Endometrium (tissue), 2 donors: Measurements from ENCODE around the gene CSNK1D.
"Not testable (repeated sequence)": the region's sequence is repeated elsewhere in the genome, so short reads cannot be mapped to it uniquely, and the experiment has no call there.

Experiments
- FAIRE-seq: peaks from 2 replicates; lab custom pipeline; 2012; peaks lifted over from hg19 to GRCh38; lab: Jason Lieb, UNC
- donor health status: control.
- donor health status: control.

Gene CSNK1D

DNA sequence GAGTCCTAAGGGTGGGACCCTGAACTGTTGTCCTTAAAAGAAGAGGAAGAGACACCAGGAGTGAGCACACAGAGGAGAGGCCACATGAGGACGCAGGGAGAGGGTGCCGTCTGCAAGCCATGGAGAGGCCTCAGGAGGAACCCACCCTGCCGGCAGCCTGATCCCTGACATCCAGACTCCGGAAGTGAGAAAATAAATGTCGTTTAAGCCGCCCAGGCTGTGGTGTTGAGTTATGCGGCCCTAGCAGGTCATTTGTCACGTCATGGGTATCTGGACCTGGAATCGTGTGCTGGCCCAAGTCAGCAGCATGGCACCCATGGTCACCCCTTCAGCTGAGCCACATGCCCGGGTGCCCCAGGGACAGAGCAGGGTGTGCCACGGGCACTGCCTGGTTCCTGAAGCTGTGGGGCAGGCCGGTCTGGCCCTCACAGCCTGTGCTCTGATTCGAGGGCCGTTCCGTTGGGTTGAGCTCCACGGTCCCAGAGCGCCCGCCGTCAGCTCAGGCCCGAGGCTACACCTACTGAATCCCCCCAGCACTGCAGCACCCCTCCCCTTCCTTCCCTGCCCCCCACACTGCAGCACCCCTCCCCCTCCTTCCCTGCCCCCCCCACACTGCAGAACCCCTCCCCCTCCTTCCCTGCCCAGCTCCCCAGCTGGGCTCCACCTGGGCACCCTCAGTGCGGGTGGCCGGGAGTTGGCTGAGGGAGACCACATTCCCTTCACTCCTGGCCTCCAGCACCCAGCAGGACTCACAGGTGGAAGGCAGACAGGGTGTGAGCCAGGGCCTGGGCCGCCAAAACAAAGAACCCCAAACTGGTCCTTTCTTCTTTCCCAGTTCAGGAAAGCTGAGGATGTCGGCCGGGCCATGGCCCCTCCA, 58.2 kb downstream of the CSNK1D start:
- FAIRE-seq, result no peak

DNA sequence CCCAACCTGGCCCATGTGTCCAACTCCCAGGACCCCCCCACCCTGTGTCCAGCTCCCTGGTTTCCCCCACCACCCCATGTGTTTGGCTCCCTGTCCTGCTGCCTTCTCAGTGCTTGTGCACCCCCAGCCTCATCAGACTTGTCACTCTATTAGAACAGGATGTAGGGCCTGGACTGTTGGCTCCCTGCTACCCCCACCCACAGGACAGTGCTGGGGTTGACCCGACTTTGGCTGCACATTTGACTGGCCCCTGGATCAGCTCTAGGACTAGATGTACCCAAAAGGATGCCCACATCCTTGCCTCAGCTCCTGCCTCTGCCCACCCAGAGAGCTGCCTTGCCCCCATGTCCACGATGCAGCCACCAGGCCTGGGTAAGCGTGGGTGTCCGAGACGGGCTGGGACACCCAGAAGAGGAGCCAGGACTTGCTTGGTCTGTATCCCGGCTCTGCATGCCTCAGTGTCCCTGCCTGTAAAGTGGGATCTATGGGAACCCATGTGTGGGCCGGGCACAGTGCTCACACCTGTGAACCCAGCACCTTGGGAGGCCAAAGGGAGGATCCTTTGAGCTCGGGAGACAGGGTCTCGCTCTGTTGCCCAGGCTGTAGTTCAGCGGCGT, 59.4 kb downstream of the CSNK1D start:
- FAIRE-seq, result no peak

DNA sequence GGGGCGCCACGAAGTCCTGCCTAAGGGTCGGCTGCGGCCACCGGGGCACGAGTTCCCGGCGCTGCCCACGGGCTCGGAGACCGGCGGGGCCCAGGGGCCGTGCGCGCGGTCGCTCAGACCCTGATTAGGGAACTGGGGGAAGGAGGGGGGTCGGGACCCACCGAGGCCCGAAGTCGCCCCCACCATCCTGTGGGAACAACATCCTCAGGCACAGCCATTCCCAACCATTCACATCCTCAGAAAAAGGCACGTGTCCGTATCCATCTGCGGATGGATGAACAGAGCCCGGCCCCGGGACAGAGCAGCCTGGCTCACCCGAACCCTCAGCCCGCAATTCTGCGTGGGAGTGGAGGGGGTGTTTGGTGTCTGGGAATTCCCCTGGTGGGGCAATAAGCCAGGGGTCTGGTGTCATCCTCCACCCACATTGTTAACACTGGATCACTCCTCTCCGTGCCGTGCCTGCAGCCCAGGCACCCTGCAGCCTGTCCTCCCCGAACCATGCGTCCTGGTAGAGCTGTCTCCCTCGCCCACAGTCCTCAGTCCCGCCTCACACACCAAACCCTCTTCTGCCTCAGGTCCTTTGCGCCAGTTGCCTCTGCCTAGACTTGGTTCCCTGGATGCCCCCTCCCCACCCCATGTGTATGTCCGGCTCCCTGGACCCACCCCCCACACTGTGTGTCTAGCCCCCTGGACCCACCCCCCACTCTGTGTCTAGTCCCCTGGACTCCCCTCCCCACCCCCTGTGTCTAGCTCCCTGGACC, 60.1 kb downstream of the CSNK1D start:
- no peak for FAIRE-seq

DNA sequence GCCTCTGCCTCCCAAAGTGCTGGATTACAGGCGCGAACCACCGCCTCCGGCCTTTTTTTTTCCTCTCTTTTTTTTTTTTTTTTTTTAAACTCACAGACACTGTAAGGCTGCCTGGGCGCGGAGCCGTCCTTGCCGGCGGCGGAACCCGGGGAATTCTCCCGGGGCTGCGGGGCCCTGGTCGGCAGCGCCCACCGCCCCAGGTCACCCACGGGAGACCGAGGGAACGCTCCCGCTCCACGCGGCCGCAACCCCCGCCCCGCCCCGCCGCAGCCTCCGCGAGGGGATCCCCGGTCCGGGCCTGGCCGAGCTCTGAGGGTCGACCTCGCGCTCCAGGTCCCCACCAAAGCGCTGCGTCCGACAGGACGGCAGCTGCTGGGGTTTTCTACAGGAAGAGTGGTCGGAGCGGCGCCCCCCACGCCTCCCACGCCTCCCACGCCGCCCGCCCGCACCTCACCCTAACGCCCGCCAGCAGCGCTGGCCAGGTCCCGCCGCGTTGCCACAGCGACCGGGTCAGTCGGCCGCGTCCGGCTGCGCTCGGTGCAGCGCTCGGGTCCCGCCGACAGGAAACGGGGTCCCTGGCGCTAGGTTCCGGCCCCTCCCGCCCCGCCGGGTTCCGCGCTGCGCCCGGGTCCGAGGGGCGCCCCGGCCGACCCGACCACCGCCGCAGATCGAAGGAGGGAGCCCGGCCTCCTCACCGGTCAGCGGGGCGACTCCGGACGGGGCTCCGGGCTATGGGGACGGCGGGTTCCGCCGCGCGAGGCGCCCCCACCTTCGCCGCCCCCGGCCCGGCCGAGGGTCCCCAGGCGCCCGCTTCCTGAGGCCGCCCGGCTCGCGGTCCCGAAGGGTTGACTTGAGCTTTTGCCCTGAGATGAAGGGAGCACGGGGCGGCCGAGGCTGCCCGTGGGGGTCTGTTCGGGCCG, 60.9 kb downstream of the CSNK1D start, which contains the start of gene CCDC57:
Gene CCDC57 (minus strand): TSS at position 512 of the 920 bp plus-strand sequence. CDS start 10,898 bp downstream, outside the sequence.
- FAIRE-seq, result no peak

DNA sequence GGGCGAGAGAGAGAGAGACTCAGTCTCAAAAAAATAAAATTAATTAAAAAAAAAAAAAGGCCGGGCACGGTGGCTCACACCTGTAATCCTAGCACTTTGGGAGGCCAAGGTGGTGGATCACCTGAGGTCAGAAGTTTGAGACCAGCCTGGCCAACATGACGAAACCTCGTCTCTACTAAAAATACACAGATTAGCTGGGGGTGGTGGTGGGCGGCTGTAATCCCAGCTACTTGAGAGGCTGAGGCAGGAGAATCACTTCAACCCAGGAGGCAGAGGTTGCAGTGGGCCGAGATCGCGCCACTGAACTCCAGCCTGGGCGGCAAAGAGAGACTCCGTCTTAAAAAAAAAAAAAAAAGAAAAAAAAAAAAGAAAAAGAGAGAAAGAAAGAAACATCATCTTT, 62.8 kb downstream of the CSNK1D start:
- FAIRE-seq, result not testable (repeated sequence)

DNA sequence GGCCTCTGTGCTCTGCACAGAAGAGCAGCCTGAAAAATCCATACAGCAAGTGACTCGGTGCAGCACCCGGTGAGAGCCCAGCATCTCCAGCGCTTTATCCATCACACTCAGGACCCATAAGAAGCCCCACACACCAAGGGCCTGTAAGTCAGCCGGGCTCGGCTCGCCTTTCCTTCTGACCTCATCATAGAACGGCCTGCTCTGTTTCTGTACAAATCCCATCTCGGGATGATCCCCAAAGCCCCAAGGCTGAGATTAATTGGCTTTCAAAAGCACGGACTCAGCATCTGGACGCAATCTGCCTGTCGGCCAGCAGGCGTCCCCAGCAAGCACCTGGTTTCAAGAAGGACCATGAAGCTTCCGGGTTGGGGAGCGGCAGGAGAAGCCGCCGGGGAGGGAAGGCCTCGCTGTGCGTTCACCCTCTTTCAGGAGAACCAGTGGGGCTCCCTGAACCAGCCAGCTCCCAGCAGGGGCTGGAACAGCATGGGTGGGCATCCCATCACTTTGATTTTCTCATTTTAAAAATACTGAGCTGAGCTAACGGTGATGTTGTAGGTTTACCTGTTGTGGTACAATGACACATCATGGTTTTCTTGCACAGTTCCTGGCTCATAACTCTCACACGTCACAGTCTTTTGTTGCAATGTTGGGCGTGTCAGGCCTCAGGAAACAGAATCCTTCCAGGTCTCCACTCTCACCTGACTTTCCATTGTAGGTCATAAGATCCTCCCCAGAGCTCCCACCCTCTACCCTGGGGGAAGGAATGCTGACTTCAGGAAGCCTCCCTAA, 67.6 kb downstream of the CSNK1D start:
- no peak for FAIRE-seq

DNA sequence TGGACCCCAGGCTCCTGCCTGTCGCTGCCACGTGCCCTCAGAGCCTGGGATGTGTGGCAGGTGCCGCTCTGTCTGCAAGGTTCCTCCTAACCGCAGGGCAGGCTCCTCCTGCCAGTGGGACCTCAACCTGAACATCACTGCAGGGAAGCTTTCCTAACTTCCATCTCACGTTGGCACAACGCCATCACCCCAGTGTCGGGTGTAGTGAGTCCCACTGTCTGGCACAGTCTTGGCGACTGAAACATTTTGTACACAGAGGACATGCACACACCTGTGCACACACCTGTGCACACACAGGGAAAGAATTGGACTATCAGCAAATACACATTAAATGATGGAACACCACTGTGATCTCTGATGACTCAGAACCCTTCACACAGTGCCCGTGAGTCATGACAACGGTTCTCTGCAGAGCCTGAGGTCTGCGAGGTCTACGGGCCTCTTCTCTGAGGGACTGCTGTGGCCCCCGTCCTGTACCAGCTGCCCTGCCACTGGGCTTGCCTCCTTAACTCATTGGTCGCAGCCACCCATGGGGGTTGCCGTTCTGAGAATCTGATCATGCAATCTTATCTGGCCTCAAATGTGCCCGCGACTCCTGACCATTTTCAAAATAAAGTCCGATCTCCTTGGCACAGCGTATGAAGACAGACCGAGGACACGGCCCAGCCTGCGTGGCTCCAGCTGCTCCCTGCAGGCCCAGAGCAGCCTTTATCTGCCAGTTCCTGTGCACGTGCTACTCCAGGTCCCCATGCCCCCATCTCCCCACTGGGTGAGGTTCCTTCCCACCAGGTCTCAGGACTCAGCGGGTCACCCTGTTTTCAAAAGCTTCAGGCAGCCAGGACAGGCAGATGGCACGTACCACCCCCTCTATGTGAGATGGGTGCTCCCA, 68.4 kb downstream of the CSNK1D start:
- FAIRE-seq, result no peak

DNA sequence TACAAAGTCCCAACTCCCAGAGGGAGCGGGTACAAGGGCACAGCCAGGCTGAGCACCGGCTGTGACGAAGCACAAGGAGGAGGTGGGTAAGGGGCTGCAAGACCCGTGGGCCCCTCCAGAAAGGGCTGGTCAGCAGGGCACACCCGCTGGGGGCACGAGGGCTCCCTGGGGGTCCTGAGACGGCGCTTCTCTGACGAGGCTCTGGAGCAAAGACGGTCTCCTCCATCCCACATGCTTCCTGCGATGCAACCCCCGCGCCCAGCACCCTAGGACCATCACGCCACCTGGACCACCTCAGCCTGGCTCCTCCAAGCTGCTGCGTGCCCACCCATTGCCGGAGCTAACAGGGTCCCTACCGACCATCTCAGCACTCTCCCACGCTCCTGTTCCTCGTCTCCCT, 69.6 kb downstream of the CSNK1D start:
- FAIRE-seq, result no peak

DNA sequence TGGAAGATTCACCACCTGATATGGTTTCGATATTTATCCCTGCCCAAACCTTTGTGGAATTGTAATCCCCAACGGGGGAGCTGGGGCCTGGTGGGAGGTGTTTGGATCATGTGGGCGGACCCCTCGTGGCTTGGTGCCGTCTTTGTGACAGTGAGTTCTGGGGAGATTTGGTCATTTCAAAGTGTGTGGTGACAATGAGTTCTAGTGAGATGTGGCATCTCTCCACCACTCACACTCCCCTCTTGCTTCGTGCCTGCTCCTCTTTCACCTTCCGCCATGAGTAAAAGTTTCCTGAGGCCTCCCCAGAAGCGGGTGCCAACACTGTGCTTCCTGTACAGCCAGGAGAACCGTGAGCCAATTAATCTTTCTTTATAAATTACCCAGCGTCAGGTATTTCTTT, 70.5 kb downstream of the CSNK1D start:
- no peak for FAIRE-seq

DNA sequence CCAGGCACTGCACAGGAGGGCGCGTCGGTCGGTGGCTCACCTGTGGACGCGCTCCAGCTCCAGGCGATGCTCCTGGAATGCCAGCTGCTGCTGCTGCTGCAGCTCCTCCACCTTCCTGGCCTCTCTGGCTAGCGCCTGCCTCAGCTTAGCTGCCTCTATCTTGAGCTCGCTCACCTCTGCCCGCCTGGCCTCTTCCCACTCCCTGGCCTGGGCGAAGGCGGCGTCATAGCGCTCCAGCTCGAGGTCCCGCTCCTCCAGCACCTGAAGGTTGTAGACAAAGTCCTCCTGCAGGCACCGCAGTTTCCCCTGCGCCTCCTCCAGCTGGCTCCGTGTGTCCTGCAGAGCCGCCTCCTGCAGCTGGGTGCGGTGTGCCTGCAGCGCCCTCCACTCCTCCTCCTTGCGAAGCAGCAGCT, 72.0 kb downstream of the CSNK1D start:
- no peak for FAIRE-seq

DNA sequence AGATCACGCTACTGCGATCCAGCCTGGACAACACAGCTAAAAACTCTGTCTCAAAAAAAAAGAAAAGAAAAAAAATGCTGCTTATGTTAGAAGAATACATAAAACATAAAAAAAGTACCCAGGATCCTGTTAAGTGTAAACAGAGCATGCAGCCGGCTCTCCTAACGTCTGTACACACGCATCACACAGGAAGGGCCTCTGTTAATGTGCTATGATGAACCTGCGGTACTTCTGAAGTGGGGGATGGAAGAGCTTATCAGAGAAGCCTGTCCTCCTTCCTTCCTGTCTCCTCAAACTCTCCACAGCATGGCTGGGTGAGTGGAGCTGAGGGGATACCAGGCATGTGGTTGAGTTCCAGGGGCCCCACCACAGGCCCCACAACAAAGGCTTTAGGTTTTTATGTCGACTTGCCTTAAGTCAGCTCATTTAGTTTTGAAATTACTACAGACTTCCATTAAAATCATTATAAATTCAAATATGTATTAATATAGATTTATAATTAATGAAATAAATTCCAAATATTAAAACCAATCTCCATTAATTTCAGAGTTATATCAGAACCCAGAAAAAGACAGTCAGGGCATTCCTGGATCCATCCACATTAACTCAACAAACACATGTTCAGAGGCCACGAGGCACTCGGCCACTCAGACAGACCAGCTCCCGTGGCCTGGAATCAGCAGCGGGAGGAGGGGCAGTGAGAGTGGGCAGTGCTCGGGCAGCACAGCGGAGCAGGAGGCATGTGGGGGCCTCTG, 72.6 kb downstream of the CSNK1D start:
- FAIRE-seq, result no peak

DNA sequence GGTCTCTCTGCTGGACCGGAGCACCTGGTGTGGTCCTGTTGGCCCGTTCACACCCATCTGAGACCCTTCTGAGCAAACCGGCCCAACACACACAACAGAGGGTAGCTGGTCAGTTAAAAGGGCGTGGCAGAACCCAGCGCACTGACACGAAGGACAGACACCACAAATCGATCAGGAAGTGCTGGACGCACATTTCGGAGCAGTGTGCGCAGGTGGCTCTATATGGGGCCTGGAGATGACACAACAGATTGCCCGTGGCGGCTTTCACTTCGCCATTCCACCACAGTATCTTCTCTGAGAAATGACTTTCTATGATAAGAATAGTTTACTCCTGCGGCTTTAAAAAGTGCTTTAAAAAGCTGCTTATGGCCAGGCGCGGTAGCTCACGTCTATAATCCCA, 73.4 kb downstream of the CSNK1D start:
- FAIRE-seq, result no peak

DNA sequence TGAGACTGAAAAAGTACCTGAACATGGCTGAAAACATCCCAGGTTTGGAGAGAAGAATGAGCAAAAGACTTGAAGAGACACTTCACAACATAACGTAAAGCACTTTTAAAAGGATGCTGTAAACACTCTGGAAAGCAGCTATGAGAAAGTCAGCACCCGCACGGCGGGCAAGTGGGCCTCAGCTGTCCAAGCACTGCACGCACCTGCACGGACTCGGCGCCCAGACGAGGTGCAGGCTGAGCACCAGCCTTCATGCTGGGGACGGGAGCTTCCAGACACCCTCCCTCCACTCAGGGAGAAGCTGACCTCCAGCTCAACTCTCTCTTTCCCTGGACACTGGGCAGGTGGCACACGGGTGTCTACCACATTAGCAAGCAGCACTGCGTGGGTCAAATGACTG, 74.0 kb downstream of the CSNK1D start:
- FAIRE-seq, result no peak

DNA sequence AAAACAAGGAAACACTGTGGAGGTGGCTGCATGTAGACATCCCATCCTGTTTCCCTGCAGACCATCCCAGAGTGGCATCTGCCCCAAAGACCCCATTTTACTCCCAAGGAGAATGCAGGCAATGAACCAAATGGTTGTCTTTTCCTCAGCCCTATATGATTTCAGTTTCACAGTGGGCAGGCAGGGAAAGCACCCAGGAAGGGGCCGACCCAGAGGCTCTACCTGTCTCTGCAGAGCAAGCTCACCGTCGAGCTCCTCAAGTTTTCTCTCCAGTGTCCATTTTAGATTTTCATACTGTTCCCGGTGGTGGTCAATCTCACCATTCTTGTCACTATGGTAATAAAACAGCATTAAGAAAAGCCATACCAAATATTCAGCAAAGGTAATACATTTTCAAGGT, 75.4 kb downstream of the CSNK1D start:
- no peak for FAIRE-seq

DNA sequence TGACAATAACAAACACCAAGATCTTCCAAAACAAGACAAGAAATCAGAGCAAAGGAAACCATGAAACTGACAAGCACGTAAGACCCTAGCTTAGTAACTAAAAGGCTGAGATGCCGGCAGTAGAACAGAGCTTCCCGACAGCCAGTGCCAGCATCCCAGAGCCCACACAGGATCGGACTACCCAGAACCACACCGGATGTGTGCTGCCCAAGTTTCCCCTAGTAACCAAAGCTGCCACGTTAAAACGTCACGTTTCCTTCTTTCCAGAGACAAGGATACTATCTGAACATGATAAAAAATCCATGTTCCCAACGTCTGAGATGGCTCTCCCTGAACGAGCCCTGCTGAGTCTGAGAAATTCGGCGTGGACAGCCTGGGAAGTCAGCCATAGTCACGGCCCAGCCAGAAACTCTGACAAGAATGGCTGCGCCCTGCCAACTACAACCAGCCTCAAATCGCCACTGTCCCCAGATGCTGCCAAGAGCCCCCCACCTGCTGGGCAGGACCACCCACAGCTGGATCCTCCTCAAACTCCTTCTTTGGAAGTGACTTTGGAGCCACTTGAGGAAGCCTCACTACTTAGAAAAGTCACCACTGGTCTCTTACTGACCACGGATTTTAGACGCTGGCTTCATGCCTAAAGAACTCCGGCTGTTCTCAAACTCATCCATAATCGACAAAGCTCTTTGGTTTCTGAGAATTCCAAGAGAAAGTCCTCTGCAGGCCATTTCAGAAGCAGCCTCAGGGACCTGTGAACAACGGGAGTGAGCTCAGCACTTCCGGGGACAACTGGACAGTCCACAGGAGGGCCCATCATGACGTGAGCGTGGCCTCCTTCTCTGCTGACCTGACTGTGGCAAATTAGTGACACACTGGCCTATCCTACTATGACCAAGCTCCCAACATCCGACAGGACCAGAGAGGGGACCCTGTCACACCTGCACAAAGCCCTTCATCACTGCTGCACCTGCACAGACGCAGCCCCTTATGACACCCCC, 77.5 kb downstream of the CSNK1D start:
- no peak for FAIRE-seq

DNA sequence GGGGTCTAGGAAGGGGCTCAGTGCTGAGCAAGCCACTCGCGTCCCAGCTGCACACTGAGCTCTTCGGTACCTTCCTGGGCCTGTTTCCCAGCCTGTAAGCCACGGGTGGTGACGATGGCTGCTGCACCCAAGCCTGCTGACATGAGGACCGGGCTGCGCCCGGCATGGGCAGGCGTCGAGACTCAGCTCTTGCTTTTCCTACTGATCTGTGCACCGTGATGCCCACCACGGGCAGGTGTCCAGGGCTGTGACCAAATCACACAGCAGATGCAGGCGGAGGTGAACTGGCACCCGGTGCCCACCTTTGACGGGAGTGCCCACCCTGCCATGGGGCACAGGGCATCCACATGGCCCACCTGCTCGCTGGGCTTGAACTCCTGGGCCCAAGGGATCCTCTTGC, 78.7 kb downstream of the CSNK1D start:
- FAIRE-seq, result no peak

DNA sequence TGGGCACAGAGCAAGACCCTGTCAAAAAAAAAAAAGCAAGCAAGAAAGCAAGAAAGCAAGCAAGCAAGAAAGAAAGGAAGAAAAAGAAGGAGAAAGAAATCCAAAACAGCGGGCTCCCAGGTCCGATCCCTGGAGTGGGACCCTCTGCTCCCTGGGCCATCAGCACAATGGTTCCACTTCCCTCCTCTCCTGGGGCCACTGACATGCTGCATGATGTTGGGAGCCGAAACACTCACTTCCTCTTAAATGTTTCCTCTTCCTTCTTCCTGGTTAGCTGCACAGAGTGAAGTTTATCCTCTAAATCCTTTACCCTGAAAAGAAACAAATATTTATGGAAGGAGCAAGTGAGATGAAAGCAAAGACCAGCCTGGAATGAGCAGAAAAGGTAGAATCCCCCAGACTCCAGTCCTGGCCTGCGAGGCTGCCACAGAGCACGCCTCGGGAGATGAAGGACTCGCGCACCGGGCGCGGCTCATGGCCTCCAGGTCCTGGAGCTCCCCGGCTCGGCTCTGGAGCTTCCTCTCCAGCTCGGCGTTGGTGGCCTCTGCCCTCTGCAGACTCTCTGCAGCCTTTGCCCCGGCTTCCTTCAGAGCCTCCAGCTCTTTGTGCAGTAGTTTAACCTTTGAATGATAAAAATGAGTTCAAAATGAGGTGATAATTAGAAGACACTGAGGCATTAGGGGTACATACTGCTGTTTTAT, 79.8 kb downstream of the CSNK1D start:
- no peak for FAIRE-seq
